Measurements from ENCODE around the gene GCDH.
A peak's percentile ranks its signal among the peaks of the same experiment; 100 is the strongest.
"Not testable (repeated sequence)": the region's sequence is repeated elsewhere in the genome, so short reads cannot be mapped to it uniquely, and the experiment has no call there.

GCDH gene

DNA sequence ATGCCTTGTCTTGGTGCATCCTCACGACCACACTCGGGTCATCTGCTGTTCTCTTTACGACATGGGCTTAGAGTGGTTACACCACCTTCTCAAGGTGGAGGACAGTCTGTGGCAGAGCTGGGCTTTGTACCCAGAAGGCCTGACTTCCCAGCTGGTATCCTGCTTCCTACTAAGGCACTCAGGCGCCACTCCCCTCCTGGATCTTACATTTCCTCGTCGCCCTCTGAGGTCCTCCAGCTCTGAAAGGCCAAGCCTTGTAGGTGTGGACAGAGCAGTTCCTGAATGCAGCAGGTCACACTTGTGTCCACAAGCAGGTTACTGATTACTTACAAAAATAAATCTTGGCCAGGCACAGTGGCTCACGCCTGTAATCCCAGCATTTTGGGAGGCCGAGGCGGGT is 16.2 kb downstream of the GCDH start:
- no peak for DNase-seq (ENCODE audit: low read depth in 2 of 2)

DNA sequence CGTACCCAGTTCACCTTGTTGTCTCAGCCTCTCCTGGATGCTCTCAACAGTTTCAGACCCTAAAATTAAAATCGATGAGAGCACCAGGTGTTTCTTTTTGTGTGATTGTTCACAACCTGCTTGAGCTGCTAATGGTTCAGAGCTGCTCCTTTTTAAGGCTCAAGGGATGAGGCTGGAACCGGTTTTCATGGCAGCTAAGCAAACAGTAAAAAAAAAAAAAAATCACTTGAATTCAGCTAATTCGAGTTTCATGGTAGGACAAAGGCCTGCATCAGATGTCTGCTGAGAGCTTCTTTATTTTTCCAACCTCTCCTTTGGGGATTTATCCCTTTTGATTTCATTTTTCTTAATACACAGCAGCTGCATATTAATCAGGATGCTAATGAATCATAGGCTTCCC is 21.6 kb downstream of the GCDH start:
- no peak for DNase-seq (ENCODE audit: low read depth in 2 of 2)

DNA sequence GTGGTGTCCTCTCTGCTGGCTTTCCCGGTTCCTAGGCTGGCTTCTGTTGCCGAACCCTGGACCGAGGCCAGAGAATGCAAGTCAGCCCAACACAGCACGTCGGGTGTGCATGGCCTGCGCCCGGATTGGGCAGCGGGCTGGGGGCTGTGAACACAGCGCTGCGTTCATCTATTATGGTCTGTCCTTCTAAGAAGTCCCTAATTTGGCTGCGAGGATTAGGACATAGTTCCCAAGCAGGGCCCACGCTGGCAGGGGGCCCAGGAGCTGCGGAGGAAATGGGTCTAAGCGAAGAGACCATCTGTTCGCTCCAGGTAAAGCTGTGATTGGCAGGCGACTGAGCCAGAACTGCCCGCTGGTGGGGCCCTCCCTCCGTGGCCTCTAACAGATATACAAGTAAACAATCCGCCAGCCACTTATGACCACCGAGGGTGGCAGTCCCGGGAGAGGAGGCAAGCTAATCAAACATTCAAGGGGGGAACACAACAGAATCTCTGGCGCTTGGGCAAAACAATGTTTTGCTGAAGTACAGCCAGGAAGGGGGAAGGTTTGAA is 22.1 kb downstream of the GCDH start:
- DNase-seq (ENCODE audit: low read depth in 2 of 2): no peak

DNA sequence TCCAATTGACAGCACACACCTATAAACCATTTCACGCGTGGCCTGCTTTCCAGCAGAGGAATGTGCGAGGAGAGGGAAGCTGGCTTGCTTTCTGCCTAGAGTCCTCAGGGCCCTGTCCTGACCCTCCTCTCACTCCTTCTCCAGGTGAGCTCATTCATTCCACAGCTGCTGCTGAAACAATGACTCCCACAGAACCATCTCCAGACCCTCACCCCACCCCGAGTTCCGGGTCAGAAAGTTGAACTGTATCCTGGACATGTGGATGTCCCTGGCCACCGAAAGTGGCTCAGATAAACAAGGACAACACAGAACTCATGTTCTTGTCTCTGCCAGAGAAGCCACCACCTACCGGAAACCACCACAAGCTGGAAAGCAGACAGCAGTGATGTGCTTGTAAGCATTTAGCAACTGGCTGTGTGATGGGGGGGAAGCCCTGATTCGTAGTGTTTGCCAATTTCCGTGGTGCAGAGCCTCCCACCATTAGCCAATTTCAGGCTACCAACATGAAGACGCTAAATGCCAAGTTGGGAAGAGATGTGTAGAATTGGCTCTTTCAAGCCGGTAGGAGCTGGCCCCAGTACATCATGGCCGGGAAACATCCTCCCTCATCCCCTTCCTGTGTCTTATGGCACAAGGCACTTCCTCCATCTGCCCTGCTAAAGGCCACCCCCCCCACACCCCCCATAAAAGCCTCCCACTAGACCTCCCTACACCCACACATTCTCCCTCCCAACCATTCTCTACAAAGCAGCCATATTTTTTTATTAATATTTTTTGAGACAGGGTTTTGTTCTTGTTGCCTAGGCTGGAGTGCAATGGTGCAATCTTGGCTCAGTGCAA is 23.1 kb downstream of the GCDH start:
- DNase-seq (ENCODE audit: low read depth in 2 of 2): no peak

DNA sequence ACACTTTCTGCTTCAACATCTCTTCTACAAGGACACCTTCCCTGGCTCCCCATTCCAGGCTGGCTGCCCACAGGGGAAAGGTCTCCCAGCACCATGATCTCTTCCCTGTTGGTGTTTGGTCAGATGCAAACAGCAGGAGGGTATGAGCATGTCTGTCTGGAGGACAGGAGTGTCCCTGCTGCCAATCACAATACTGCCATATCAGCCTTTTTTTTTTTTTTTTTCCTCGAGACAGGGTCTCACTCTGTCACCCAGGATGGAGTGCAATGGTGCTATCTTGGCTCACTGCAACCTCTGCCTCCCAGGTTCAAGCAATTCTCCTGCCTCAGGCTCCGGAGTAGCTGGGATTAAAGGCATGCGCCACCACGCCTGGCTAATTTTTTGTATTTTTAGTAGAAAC is 24.9 kb downstream of the GCDH start:
- DNase-seq (ENCODE audit: low read depth in 2 of 2): not testable (repeated sequence)

DNA sequence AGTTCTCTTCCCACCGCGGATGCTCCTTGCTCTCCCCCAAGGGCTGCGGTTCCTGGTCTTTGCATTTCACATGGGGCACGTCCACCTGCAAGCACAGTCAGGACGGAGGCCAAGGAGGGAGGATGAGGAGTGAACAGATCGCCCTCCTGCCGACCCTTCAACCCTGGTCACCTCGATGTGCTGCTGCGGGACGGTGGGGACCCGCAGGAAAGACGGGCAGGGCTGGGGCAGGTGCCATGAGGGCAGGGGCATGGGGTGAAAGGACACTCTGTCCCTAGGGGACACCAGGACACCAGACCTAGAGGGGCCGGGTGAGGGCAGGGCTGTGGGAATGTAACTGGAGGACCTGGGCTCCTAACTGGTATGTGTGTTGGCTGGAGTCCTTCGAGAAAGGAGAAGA is 27.3 kb downstream of the GCDH start:
- no peak for DNase-seq (ENCODE audit: low read depth in 2 of 2)

DNA sequence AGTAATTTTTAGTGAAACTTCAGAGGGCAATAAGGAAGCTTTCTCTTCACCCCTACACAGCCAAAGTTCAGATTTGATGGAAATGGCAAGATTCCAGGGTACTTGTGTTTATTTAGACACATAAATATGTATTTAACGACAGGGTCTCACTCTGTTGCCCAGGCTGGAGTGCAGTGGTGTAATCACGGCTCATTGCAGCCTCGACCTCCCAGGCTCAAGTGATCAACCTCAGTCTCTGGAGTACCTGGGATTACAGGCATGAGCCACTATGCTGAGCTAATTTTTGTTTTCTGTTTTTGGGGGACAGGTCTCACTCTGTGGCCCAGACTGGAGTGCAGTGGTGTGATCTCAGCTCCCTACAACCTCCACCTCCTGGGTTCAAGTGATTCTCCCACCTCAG is 30.1 kb downstream of the GCDH start:
- no peak for DNase-seq (ENCODE audit: low read depth in 2 of 2)

DNA sequence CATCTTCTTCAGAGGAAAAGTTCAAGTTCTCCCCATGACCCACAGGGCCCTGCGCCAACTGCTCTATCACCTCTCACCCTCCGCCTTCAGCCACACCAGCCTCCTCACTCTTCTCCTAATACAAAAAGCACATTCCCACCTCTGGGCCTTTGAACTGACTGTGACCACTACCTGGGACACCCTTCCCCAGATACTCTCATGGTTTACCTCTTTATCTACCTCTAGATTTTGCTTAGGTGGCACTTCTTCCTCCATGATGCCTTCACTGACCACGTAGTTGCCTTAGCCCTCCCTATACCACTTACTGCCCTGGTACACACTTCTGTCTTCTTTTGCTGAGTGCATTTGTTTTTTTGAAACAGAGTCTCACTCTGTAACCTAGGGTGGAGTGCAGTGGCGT is 32.0 kb downstream of the GCDH start:
- DNase-seq (ENCODE audit: low read depth in 2 of 2): no peak

DNA sequence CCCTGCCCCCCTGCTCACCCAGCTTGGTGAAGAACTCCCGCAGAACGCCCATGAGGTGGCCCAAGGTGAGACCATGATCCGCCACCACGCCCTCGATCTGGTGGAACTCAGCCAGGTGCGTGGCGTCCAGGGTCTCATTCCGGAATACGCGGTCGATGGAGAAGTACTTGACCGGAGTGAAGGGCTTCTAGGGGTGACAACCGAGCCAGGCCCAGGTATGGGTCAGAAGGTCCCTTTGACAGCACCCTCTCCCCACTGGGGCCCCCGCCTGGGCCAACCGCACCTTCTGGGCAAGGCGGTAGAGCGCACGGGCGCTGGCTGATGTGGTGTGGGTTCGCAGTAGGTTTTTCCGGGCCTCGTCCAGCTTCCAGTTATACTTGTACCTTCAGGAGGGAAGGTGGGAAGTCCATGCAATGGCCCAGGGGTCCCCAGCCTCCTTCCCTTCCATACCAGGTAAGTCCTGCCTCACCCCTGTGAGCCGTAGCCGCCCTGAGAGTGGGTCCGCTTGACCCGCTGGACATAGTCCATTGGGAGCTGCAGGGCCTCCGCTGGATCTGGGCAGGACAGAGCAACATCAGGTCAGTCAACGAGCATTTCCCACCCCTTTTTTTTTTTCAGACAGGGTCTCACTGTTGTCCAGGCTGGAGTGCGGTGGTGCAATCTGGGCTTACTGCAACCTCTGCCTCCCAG is 33.8 kb downstream of the GCDH start:
- DNase-seq (ENCODE audit: low read depth in 2 of 2): no peak

DNA sequence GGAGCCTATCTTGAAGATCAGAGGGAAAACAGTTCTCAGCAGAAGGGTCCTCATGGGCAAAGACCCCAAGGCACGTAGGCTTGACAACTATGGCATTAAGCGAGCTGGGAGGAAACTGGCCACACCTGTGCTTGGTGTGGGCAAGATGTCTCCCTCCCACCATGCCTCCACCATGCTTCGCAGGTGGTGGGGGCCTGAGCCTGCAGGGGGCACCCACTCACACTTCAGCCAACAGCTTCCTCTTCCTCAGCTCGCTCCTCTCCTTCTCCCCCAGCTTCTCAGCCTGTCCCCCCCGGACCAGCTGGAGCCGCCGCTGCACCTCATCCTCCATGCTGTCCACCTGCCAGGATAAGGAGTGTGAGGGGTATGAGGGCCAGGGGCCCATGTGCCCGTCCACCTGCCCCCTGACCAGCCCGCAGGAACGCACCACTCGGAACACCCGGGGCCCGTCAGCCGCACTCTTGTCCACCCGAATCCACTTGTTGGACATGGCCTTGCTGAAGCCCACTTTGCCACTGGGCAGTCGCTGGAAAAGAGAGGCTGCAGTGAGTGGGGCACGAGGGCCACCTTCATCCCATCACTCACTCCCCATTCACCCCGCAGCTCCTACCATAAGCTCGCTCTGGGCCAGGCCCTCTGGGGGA is 39.2 kb downstream of the GCDH start:
- DNase-seq (ENCODE audit: low read depth in 2 of 2): no peak

DNA sequence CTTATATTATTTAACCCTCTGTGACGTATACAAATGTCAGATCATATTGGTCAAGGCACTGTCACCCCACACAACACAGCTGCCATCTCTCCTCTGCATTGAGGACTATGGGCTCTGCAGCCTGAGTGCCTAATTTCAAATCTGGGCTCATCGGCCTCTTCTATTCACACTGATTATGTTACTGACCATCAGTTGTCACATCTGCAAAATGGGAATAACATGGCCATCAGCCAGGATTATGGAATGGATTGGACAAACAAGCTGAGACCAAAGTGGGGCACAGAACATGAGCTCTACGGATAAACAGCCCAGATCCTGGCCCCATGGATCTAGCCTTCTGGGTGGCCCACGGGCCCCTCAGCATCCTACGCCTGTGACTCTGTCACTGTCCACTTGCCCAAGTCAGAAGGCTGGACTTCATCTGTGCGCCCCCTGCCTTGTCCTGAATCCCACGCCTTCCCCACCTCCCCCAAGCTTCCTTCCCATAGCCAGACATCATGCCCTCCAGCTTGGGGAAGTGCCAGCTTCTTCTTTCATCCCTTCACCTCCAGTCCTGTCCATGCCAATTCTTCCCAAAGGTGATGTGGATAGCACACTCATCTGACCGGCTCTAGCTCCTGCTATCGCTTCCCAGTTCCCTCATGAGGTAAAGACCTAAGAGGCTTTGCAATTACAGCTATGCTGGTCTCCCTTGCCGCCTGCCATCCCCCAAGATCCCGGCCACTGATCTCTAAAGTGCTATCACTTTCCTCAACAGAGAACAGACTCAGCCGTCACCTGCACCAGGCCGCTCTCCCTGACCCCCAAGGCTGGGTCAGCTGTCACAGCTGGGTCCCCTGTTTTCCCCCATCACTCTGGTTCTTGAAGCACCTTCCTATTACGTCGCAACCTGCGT is 41.7 kb downstream of the GCDH start:
- no peak for DNase-seq (ENCODE audit: low read depth in 2 of 2)

DNA sequence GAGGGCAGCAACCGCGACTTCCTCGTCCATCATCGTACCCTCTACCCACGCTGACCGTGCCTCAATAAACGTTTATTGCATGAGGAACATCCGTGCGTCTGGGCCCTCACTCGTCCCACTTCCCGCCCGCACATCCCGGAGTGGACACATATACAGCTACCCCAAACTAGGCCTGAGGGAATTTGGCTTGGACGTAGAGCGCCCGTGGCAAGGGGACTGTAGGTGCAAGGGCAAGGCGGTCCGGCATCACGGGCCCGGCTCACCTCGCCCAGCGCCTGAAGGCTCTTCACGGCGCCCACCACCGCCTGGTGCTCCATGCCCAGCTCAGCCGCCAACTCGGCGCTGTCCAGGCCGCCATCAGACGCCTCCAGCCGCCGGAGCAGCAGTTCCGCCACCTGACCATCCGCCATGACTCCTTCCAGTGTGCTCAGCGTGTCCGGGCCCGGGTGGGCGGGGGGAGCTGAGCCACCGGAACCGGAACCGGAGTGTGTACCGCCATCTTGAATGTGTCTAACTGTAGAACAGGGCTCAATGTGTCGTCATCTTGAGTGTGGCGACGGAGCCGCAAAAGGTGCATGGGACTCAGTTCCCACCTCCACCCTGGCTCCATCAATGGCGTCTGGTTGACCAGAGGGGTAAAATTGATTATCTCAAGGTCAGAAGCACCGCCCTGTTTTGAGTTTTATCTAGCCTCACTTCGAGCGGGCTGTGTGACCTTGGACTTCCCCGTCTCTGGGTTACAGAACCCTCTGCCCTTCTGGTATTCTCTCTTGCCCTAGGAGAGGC is 42.5 kb downstream of the GCDH start, which contains the start of gene FARSA:
Gene FARSA, minus strand, starts transcription at position 425 of the 786 bp plus-strand sequence. Its CDS starts 15 bp downstream, at position 410.
- DNase-seq (ENCODE audit: low read depth in 2 of 2): peak; percentile 82 to 86

DNA sequence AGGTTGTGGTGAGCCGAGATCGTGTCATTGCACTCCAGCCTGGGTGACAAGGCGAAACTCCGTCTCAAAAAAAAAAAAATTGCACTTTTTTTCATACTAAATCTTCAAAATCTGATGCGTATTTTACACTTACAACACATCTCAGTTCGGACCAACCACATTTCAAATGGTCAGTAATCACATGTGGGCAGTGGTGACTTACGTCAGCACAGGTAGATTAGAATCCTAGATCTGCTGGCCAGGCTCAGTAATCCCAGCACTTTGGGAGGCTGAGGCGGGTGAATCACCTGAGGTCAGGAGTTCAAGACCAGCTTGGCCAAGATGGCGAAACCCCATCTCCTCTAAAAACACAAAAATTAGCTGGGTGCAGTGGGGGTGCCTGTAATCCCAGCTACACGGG is 44.1 kb downstream of the GCDH start:
- DNase-seq (ENCODE audit: low read depth in 2 of 2): no peak

DNA sequence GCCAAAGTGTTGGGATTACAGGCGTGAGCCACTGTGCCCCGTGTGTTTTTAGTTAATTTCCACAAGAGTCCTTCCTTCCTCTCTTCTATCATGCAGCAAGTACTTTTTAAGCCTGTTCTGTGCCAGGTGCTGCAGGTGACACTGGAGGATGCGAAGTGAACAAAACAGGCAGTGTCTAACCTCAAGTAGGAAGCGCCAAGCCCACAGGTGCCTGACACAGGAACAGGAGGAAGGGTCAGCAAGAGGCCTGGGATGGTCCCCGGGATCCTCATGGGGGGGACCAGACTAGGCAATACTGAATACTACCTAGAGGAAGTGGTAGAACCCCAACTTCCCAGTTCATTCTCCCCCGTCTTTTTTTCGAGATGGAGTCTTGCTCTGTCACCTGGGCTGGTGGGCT is 45.6 kb downstream of the GCDH start:
- DNase-seq (ENCODE audit: low read depth in 2 of 2): no peak

DNA sequence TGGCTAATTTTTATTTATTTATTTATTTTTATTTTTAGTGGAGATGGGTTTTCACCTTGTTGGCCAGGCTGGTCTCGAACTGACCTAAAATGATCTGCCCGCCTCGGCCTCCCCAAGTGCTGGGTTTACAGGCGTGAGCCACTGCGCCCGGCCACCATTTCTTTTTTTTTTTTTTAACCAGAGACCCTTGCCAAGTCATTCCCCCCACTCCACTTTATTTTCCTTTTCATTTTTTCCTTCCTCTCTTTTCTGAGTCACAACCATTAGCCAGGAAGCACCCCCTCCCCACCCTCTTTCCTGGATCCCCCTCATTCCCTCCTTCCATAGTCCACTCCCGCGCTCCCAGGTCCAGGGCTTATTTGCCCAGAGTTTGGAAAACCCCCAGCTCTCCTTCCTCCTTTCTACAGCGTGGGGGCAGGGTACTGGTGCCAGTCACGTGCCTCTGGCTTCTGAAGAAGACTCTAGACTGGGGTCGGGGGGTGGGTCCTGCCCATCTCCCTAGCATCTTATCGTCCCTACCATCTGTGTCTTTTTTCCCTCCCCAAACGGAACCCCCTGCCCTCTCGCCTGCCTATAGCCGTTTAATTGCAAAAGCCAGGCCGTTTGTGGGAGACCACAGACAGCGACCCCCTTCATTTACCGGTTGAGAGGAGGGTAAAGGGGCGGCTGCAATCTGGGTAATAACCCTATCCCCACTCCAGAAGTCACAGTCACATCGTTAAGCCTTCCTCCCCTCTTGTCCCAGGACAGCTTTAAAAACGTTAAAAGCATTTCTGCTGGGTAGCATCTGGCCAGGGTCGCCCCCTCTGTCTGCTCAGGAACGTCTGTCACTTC is 46.4 kb downstream of the GCDH start:
- no peak for DNase-seq (ENCODE audit: low read depth in 2 of 2)

DNA sequence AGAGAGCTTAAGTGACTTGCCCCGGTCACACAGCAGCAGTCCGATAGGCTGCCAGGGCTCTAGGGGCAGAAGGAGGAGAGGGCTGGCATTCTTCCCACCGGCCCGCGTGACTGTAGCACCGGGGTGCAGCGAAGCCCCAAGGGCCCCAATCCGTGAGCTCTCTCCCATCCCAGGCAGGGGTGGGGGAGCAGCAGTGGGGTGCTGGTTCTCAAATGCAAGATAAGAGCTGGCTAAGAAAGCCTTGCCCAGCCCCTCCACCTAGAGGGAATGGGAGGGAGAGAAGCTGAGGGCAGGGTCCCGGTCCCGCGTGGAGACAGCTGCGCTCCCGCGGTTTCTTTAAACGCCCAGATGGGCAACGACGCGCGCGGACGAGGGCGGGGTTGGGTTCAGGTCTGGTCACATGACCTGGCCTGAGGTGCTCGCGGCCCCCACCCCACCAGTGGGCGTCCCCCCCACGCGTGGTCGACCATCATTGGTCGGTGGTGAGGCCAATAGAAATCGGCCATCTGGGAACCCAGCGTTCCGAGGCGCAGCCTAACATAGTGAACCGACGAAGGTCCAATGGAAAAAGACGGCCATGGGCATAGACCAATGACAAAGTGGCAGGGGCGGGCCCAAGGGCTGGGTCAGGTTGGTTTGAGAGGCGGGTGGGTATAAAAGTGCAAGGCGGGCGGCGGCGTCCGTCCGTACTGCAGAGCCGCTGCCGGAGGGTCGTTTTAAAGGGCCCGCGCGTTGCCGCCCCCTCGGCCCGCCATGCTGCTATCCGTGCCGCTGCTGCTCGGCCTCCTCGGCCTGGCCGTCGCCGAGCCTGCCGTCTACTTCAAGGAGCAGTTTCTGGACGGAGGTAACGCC is 47.2 kb downstream of the GCDH start, which contains the start of gene CALR:
Gene CALR, plus strand, starts transcription at position 683 of the 852 bp plus-strand sequence. Its CDS starts 71 bp downstream, at position 754.
- DNase-seq (ENCODE audit: low read depth in 2 of 2): peak; percentile 98 to 100

DNA sequence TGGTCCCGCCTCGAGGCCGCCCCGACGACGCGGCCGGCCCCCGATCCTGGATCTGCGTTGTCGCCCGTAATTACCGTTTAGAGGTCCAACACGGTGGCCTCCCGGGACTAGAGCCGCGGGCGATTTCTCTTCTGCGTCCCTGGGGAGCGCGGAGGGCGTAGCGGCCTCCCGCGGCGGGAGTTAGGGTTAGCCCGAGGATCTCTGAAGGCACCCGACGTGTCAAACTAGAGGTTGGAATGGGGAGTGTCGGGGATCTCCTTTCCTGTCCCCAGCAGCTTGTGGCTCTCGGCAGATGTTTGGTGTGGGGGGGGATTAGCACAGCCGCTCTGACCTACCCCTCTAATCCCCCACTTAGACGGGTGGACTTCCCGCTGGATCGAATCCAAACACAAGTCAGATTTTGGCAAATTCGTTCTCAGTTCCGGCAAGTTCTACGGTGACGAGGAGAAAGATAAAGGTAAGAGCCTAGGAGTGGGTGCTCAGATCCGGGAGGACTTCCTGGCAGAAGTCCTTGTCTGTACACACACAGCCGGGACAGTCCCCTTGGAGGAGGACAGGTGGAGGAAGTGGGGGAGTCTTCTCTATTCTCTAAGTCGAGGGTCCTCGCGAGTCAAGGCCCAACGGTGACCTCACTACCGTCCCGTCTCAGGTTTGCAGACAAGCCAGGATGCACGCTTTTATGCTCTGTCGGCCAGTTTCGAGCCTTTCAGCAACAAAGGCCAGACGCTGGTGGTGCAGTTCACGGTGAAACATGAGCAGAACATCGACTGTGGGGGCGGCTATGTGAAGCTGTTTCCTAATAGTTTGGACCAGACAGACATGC is 48.0 kb downstream of the GCDH start:
- no peak for DNase-seq (ENCODE audit: low read depth in 2 of 2)

DNA sequence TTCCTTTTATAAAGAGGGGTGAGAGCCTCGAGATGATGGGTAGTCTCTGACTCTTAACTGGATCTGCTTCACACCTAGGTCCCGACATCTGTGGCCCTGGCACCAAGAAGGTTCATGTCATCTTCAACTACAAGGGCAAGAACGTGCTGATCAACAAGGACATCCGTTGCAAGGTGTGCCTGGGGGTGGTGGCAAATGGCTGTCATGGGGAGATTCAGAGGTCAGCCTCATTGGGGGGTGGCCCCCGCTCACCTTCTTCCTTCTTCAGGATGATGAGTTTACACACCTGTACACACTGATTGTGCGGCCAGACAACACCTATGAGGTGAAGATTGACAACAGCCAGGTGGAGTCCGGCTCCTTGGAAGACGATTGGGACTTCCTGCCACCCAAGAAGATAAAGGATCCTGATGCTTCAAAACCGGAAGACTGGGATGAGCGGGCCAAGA is 49.0 kb downstream of the GCDH start:
- DNase-seq (ENCODE audit: low read depth in 2 of 2): no peak

Data from stimulated activated CD8-positive, alpha-beta memory T cell treated with anti-CD3 and anti-CD28 coated beads, Interleukin-2, amount 100 ng/mL, for 48 hours (primary cell).